A673 (cell line): ENCODE data around the gene EPN2. TPM values are rescaled to one million over a fixed set of nuclear protein-coding genes. Genes with fewer than 3 reads are reported as not detected.

Experiments used
- BruUV-seq: library from RNA; stranded (reverse); fragments of 400-500 nt; replicated peaks from 2 replicates; lab custom pipeline; 2021; lab: Mats Ljungman, UMichigan
- CTCF ChIA-PET: fragments of 300-600 bp; sonication (Branson Sonifier 250); formaldehyde crosslinking; loops from one replicate; lab custom pipeline; 2022; ENCODE audit warnings: antibody characterized with exemption; lab: Charles Lee
- POLR2A ChIA-PET: fragments of 300-600 bp; sonication (Branson Sonifier 250); formaldehyde crosslinking; loops from one replicate; lab custom pipeline; 2022; ENCODE audit warnings: antibody characterized with exemption; ENCODE audit not compliant: low non-redundant PET; lab: Charles Lee
- DNase-seq: peaks from one replicate; pipeline ENCODE4 v3.0.0-alpha.2; 2015; ENCODE audit warnings: low spot score
- H3K27ac ChIP-seq: fragments of 200-600 bp; sonication (generic); 2 replicates; pipeline ENCODE4 v1.5.1; 2016; ENCODE audit warnings: mixed run types, low read depth, mild to moderate bottlenecking, mixed read lengths, antibody characterized with exemption, low read length; ENCODE audit not compliant: poor library complexity, severe bottlenecking
- H3K27me3 ChIP-seq: fragments of 200-600 bp; sonication (generic); replicated peaks from 2 replicates; pipeline ENCODE4 v1.6.1; 2017; ENCODE audit warnings: mixed run types, low read depth, mild to moderate bottlenecking, mixed read lengths, antibody characterized with exemption, low read length; ENCODE audit not compliant: insufficient read depth, poor library complexity
- H3K36me3 ChIP-seq: fragments of 200-600 bp; sonication (generic); 2 replicates; pipeline ENCODE4 v1.6.1; 2016; ENCODE audit warnings: mixed run types, mild to moderate bottlenecking, mixed read lengths, antibody characterized with exemption, low read length; ENCODE audit not compliant: insufficient read depth, poor library complexity, severe bottlenecking
- H3K4me1 ChIP-seq: fragments of 200-600 bp; sonication (generic); 2 replicates; pipeline ENCODE4 v1.6.1; 2017; ENCODE audit warnings: mixed run types, mild to moderate bottlenecking, mixed read lengths, antibody characterized with exemption, low read length; ENCODE audit not compliant: insufficient read depth, poor library complexity, severe bottlenecking
- H3K4me3 ChIP-seq: fragments of 200-600 bp; sonication (generic); 2 replicates; pipeline ENCODE4 v1.5.1; 2016; ENCODE audit warnings: low read depth, mixed run types, mild to moderate bottlenecking, mixed read lengths, low read length; ENCODE audit not compliant: poor library complexity, severe bottlenecking
- H3K9me3 ChIP-seq: fragments of 200-600 bp; sonication (generic); 2 replicates; pipeline ENCODE4 v1.6.1; 2016; ENCODE audit warnings: mixed run types, low read depth, mild to moderate bottlenecking, mixed read lengths, antibody characterized with exemption, low read length; ENCODE audit not compliant: poor library complexity, severe bottlenecking
- CTCF ChIP-seq: fragments of 300-800, 200-600 bp; sonication (generic); conservative IDR thresholded peaks from 2 replicates; pipeline ENCODE4 v1.5.1; 2017; ENCODE audit warnings: low read depth, mild to moderate bottlenecking, antibody characterized with exemption, low read length, moderate library complexity, mixed read lengths
- EZH2 ChIP-seq: fragments of 200-600 bp; sonication (generic); IDR thresholded peaks from 2 replicates; pipeline ENCODE4 v1.6.1; 2017; ENCODE audit warnings: borderline replicate concordance, low read depth, mild to moderate bottlenecking, mixed read lengths, antibody characterized with exemption, low read length; ENCODE audit not compliant: poor library complexity, severe bottlenecking
- intact Hi-C: fragments of 100-400 bp; cut with micrococcal nuclease; formaldehyde crosslinking; loops from one replicate; pipeline ENCODE4 v1.10.0; 2022; ENCODE audit not compliant: unreplicated experiment
- total RNA-seq: library from RNA; stranded (reverse); gene quantifications from 2 replicates; pipeline ENCODE4 v1.2.3, GENCODE V29; 2021

The EPN2 gene
- total RNA-seq, 1 experiment from 2014 or later = 52.0 TPM

GRCh38 chr17:19249681-19250080 is 12.5 kb downstream of the EPN2 start:
- TF ChIP-seq EZH2 = no peak
- TF ChIP-seq CTCF = no peak
- intact Hi-C loops = no loop called here
- DNase-seq = no peak
- BruUV-seq = no TSS peak
- H3K27me3 ChIP-seq = no peaks in the 10 kb centered on the region
- no peaks in the 10 kb centered on the region for H3K36me3 ChIP-seq
- peaks cover 19% of the 10 kb centered on the region for H3K4me1 ChIP-seq
- POLR2A ChIA-PET = no interaction called here
- H3K4me3 ChIP-seq = no peak overlapping the region
- CTCF ChIA-PET = no interaction called here
- H3K9me3 ChIP-seq = no peaks in the 10 kb centered on the region
- no peak overlapping the region for H3K27ac ChIP-seq

GRCh38 chr17:19250421-19251173 is 13.4 kb downstream of the EPN2 start:
- BruUV-seq = no TSS peak
- H3K4me1 ChIP-seq = peaks cover 19% of the 10 kb centered on the region
- no peaks in the 10 kb centered on the region for H3K36me3 ChIP-seq
- CTCF ChIA-PET = no interaction called here
- no peak for TF ChIP-seq EZH2
- H3K4me3 ChIP-seq = no peak overlapping the region
- POLR2A ChIA-PET = no interaction called here
- no peak overlapping the region for H3K27ac ChIP-seq
- no peaks in the 10 kb centered on the region for H3K27me3 ChIP-seq
- no peak for DNase-seq
- H3K9me3 ChIP-seq = no peaks in the 10 kb centered on the region
- intact Hi-C loops = no loop called here

GRCh38 chr17:19253112-19253511 is 15.9 kb downstream of the EPN2 start:
- CTCF ChIA-PET = no interaction called here

More at GRCh38 chr17:19253112-19253511, 15.9 kb downstream of the EPN2 start:
- peaks cover 14% of the 10 kb centered on the region for H3K4me1 ChIP-seq
- TF ChIP-seq EZH2 (no peak), CTCF (no peak)
- H3K4me3 ChIP-seq = no peak overlapping the region
- H3K9me3 ChIP-seq = no peaks in the 10 kb centered on the region
- H3K27me3 ChIP-seq = no peaks in the 10 kb centered on the region
- intact Hi-C loops = no loop called here
- POLR2A ChIA-PET = no interaction called here
- H3K36me3 ChIP-seq = no peaks in the 10 kb centered on the region
- no peak overlapping the region for H3K27ac ChIP-seq
- DNase-seq = no peak
- BruUV-seq = no TSS peak
